Rectal smooth muscle tissue (tissue), 1 donor: Measurements from ENCODE around the gene ZNF462.
A peak's percentile ranks its signal among the peaks of the same experiment; 100 is the strongest.

Experiments
- H3K27ac ChIP-seq: one replicate; pipeline ENCODE4 v1.7.0; 2013; ENCODE audit warnings: low read depth, low read length, inconsistent platforms
- H3K27me3 ChIP-seq: one replicate; pipeline ENCODE4 v1.7.0; 2013; ENCODE audit warnings: low read length; ENCODE audit not compliant: control insufficient read depth, insufficient read depth
- H3K36me3 ChIP-seq: one replicate; pipeline ENCODE4 v1.7.0; 2013; ENCODE audit warnings: low read length; ENCODE audit not compliant: control insufficient read depth, insufficient read depth
- H3K4me1 ChIP-seq: one replicate; pipeline ENCODE4 v1.7.0; 2013; ENCODE audit warnings: low read length; ENCODE audit not compliant: control insufficient read depth, insufficient read depth
- H3K4me3 ChIP-seq: one replicate; pipeline ENCODE4 v1.7.0; 2013; ENCODE audit warnings: low read length
- H3K9ac ChIP-seq: one replicate; pipeline ENCODE4 v1.7.0; 2013; ENCODE audit warnings: low read length

The ZNF462 gene

DNA sequence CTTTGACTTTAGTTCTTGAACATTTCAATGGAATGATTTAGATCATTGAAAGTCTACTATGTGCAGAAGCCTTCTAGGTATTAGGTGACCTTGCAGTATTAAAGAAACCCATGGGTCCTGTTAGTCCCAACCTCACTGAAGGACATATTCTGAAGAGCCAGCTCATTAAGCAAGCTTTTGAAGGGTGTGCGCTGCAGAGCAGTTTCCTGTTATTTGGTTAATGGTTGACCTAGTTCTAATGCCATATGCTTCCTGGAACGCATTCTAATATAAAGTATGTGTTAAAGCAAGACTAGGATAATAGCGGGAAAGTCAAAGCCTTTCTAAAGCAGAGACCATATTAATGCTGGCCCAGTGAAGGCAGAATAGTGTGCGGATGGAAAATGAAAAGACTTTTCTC, 20.1 kb downstream of the ZNF462 start:
- Histone ChIP-seq H3K4me1 (peaks cover 37% of the 10 kb centered on the region), H3K27me3 (no peaks in the 10 kb centered on the region), H3K27ac (no peak overlapping the region), H3K4me3 (no peak overlapping the region), H3K36me3 (no peaks in the 10 kb centered on the region), H3K9ac (no peak overlapping the region)

DNA sequence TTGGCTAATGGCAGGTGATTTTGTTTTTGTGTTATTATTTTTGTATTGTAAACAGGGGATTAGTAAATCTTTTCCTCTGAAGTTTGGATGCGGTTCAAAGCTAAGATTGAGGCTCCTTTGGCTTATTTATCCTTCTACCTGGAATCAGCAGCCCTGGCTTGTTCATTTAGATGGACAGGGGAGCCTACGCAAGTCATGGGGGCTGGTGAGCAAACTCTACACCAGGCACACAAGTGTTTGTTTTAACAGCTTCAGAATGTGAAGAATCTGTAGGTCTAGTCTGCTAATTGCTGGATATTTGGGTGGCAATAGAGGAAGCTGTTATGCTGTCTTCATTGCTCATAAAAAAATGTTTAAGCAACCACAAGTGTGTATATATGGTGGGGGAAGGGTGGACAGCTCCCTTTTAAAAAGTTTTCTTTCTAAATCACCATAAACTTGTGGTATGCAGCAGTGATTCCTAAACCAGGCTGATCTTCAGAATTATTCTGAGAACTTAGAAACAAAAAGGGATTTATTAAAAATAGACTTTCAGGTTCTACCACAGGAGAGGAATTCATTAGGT, 20.7 kb downstream of the ZNF462 start:
- H3K27ac ChIP-seq, result no peak overlapping the region
- peaks cover 31% of the 10 kb centered on the region for H3K4me1 ChIP-seq
- no peak overlapping the region for H3K9ac ChIP-seq

DNA sequence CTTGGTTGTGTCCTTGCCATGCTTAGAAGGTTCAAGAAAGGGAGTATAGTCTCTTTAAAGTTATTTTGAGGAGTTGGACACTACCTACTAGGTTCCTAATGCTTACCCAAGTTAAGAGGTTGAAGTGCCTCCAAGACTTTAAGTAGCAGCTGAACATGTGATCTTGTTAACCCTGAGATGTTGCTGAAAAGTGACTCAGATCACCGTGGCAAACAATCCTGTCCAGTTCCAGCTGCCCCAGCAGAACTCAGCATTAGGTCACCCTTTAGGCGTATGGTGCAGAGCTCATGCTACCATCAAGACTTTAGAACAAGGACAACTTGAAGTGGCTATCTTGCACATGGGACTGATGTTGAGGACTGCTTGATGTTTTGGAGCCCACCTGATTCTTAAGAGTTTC, 22.5 kb downstream of the ZNF462 start:
- H3K9ac ChIP-seq, result no peak overlapping the region
- no peak overlapping the region for H3K4me3 ChIP-seq
- H3K27ac ChIP-seq, result no peak overlapping the region
- H3K36me3 ChIP-seq, result no peaks in the 10 kb centered on the region
- peaks cover 16% of the 10 kb centered on the region for H3K4me1 ChIP-seq
- no peaks in the 10 kb centered on the region for H3K27me3 ChIP-seq

More for the DNA sequence above, 20.7 kb downstream of the ZNF462 start:
- no peaks in the 10 kb centered on the region for H3K36me3 ChIP-seq
- no peak overlapping the region for H3K4me3 ChIP-seq
- H3K27me3 ChIP-seq, result no peaks in the 10 kb centered on the region

DNA sequence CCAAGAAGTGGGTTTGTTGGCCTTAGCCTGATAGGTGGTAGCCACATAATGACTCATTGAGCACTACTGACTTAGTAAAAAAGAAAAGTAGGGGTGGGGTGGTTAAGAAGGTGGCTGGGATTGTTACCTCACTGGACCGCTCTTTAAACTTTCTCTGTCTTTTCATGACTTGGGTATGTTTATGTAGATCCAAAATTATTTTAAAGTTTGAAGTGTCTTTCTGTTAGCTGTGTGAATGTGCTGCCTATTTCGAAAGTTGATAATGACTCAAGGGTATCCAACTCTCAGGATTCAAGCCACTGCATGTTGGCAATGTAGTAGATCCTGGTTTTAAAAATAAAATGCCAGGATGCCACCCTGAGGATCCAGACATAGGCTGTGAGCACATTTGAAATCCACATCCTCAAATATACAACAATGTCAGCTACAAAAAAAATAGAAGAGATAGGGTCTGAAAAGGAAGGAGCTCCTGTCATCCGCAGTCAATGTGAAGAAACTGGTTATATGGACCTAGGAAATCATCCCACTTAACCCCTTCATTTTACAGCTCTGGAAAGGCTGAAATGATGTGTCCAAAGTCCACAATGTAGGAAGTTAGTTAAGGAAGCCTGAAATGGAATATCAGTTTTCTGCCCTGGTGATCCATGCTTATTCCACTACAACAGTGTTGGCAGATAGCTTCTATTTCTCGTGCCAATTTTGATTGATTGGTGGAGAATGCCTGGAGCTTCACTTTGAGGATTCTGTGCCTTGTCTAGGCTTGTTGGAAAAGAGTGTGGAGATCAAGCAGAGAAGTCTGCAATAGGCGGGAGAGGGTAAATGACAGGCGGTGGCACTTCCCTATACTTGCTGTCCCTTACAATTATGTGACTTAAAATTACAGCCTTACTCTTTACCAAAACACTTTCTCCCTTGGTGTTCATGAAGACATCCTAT, 23.4 kb downstream of the ZNF462 start:
- Histone ChIP-seq H3K27ac (no peak overlapping the region), H3K9ac (no peak overlapping the region), H3K27me3 (no peaks in the 10 kb centered on the region), H3K4me3 (no peak overlapping the region), H3K4me1 (peaks cover 9% of the 10 kb centered on the region), H3K36me3 (no peaks in the 10 kb centered on the region)

DNA sequence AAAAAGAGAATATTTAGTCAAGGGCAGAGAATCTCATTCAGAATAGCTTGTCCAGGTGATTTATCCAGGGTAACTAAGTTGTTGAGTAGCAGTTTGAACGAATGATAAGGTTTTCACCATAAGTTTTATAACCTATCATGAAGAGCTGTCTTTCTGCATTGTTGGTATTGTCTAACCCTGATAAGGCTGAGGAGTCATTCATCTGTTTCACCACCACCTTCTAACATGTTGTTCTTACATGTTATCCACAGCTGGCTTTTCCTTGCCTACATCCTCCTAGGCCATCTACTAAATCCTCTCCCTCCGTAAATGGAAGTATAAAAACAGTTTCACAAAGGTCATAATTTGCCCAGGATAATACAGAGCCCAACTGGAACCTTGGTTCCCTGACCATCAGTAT, 24.1 kb downstream of the ZNF462 start:
- Histone ChIP-seq H3K4me3 (no peak overlapping the region), H3K9ac (no peak overlapping the region), H3K36me3 (no peaks in the 10 kb centered on the region), H3K4me1 (peaks cover 7% of the 10 kb centered on the region), H3K27me3 (no peaks in the 10 kb centered on the region), H3K27ac (no peak overlapping the region)

DNA sequence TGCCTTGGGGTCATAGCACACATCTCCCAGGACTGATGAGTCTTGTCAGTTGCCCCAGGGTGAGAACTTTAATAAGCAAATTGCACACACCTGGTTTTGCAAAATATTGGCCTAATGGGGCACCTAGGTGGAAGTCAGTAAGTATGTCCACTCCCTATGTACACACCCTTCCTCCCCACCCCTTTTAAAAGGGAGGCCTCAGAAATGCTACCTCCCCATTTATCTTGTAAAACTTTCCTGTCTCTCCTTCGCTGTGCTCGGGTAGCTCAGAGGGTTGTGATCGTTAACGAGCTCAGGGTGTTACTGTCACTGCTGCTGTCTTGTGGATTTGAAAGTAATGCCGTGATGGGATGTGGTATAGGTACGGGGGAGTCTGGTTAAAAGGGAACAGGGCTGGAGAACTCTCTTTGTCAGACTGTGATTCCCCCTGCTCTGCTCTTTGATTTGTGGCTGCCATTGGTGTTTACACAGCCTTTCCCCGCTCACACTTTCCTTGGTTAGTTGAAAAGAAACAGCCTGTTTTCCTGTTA, 26.2 kb downstream of the ZNF462 start:
- Histone ChIP-seq H3K36me3 (no peaks in the 10 kb centered on the region), H3K9ac (no peak overlapping the region), H3K27me3 (no peaks in the 10 kb centered on the region), H3K27ac (no peak overlapping the region), H3K4me1 (peaks cover 12% of the 10 kb centered on the region), H3K4me3 (no peak overlapping the region)

DNA sequence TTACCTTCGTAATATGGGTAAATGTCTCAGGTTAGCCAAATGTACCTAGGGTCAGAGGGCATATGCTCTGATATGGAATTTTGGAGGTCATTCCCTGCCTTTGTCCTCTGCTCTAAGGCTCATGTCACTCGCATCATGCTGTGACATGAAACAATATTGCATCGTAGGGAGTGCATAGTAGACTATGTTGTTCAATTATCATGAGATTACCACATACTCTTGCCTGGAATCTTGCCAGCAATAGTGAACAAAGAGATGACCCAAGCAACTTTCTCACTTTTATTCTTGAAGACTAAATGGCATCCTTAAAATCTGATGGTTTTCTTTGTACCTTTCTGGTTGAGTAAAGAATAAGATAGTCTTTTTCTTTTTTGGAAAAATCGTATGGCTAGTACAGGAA, 27.6 kb downstream of the ZNF462 start:
- peaks cover 10% of the 10 kb centered on the region for H3K4me1 ChIP-seq
- no peak overlapping the region for H3K27ac ChIP-seq
- no peak overlapping the region for H3K9ac ChIP-seq
- no peak overlapping the region for H3K4me3 ChIP-seq
- no peaks in the 10 kb centered on the region for H3K36me3 ChIP-seq
- no peaks in the 10 kb centered on the region for H3K27me3 ChIP-seq

DNA sequence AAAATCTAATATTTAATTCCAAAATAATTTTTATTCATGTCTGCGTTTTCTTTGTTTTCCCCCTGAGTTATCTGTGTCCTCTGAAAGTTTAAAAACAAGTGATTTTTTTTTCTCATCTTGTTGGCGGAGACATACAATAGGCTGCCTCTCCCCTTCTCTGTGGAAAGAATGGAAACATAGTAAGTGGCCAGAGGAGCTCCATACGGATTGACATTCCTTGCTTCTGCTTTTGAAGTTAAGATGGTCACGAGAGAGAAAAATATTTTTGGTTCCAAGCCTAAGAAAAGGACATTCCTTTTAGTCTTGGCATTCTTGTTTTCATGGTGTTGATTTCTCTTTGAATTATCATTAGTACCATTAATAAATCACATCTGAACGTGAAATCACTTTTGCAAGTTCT, 28.3 kb downstream of the ZNF462 start:
- H3K9ac ChIP-seq, result no peak overlapping the region
- H3K27ac ChIP-seq, result no peak overlapping the region
- H3K36me3 ChIP-seq, result no peaks in the 10 kb centered on the region
- H3K27me3 ChIP-seq, result no peaks in the 10 kb centered on the region
- H3K4me1 ChIP-seq, result peaks cover 10% of the 10 kb centered on the region
- no peak overlapping the region for H3K4me3 ChIP-seq

DNA sequence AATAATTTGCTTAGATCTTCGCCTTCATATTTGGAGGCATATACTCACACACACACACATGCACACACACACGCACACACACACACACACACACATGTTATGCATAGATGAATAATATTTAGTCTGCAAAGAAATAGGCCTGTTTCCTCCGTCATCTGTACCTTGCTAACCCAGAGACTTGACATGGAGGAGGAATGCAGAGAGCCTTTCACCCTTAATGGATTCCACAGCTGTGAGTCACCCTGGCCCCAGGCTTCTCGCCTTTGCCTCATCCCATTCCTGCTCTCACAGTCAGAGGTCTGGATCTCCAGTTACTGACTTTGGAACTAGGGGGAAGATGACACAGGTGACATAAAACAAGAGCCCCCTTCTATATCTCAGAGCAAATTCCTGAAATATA, 29.7 kb downstream of the ZNF462 start:
- H3K4me1 ChIP-seq, result peaks cover 15% of the 10 kb centered on the region

DNA sequence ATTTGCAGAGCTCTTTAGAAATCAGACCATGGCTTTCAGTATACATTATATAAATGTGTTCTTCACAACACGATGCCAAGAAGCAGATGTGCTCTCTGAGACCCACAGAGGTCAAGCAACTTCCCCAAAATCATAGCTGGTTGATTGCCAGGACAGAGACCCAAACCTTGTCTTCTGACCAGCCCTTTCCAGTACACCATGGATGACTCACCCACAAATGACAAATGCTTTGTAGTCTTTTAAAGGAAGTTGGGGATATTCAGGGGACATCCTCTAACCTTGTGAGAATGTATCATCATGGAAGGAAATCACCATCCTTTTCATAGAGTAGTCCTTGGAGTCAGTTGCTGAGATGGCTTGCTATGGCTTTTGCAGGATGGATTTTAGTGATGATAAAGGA, 30.1 kb downstream of the ZNF462 start:
- Histone ChIP-seq H3K27ac (peak overlapping the region; percentile 15), H3K4me1 (peaks cover 20% of the 10 kb centered on the region), H3K27me3 (no peaks in the 10 kb centered on the region), H3K4me3 (no peak overlapping the region), H3K9ac (no peak overlapping the region), H3K36me3 (no peaks in the 10 kb centered on the region)

More for the DNA sequence above, 29.7 kb downstream of the ZNF462 start:
- H3K27me3 ChIP-seq, result no peaks in the 10 kb centered on the region
- no peak overlapping the region for H3K4me3 ChIP-seq
- peak overlapping the region; percentile 15 for H3K27ac ChIP-seq
- H3K9ac ChIP-seq, result no peak overlapping the region
- H3K36me3 ChIP-seq, result no peaks in the 10 kb centered on the region

DNA sequence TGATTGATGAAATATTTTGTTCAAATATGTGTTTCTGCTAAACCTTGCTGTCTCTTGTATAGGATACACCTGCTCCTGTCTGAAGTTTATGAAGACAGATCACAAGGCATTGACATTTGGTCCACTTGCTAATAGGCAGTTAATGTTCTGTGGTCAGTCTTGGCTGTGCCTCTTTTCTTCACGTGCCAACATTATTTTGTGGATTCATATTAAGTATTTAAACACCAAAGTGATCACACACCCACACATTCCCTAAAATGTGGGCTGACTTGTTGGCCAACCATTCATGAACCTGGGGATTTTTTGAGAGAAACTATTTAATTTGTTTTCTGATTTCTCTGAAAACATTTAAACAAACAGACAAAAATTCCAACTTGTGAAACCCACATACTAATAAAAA, 33.7 kb downstream of the ZNF462 start:
- no peak overlapping the region for H3K4me3 ChIP-seq
- H3K9ac ChIP-seq, result no peak overlapping the region
- H3K27ac ChIP-seq, result peak overlapping the region; percentile 4
- no peaks in the 10 kb centered on the region for H3K36me3 ChIP-seq
- H3K4me1 ChIP-seq, result peaks cover 20% of the 10 kb centered on the region
- H3K27me3 ChIP-seq, result no peaks in the 10 kb centered on the region

DNA sequence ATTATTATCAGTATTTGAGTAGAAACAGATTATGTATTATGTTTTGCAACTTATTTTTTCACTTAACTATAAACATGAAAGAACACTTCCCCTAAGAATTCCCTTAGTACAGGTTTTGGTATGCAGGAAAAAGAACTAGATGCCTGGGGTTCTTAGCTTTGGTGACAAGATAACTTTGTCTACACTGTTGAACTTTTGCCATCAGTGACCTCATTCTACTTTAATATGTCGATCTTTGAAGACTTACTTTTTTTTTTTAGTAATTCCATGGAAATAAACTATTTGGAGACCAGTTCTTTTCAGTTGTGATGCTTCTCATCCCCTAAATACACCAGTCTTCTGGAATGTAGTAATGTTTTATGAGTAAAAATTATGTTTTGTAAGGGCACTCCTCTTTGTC, 34.3 kb downstream of the ZNF462 start:
- Histone ChIP-seq H3K9ac (no peak overlapping the region), H3K4me3 (no peak overlapping the region), H3K27me3 (no peaks in the 10 kb centered on the region), H3K27ac (peak overlapping the region; percentile 59), H3K4me1 (peaks cover 20% of the 10 kb centered on the region), H3K36me3 (no peaks in the 10 kb centered on the region)
